GM12878 (cell line): ENCODE measurements around the gene SLC22A23. TPM values are rescaled to one million over a fixed set of nuclear protein-coding genes. Genes with fewer than 3 reads are reported as not detected.

Experiments
- ATAC-seq: fragments of 200-7000 bp; cut with Tn5 transposase; 3 replicates; pipeline ENCODE4 v1.9.1; 2020; ENCODE audit warnings: mild to moderate bottlenecking, moderate library complexity
- BruUV-seq: library from RNA; stranded (reverse); fragments of 400-500 nt; replicated peaks from 2 replicates; lab custom pipeline; 2021; lab: Mats Ljungman, UMichigan
- CTCF ChIA-PET: fragments of 300-600 bp; sonication (Branson Sonifier 250); formaldehyde crosslinking; extraction: SDS; loops from one replicate; lab custom pipeline; 2021; ENCODE audit warnings: inconsistent platforms; lab: Yijun Ruan, JAX
- POLR2A ChIA-PET: fragments of 350-600 bp; formaldehyde crosslinking; extraction: SDS; loops from one replicate; lab custom pipeline; 2021; ENCODE audit warnings: inconsistent platforms; lab: Charles Lee
- RAD21 ChIA-PET: fragments of 300-600 bp; sonication (Branson Sonifier 250); formaldehyde crosslinking; loops from one replicate; lab custom pipeline; 2023; ENCODE audit warnings: antibody characterized with exemption; ENCODE audit not compliant: unreplicated experiment; lab: Charles Lee
- SMC1A ChIA-PET: fragments of 300-600 bp; sonication (Branson Sonifier 250); formaldehyde crosslinking; loops from one replicate; lab custom pipeline; 2023; ENCODE audit not compliant: unreplicated experiment, uncharacterized antibody; lab: Charles Lee
- DNase-seq: peaks from one replicate; pipeline ENCODE4 v3.0.0-alpha.2; 2011; ENCODE audit warnings: low read depth, low spot score
- FAIRE-seq: peaks from 3 replicates; lab custom pipeline; 2011; peaks lifted over from hg19 to GRCh38; lab: Jason Lieb, UNC
- H2AFZ ChIP-seq: 2 replicates; pipeline ENCODE4 v1.6.0; 2011; ENCODE audit warnings: low read depth, low read length, control low read depth; ENCODE audit not compliant: control insufficient read depth
- H3K27ac ChIP-seq: 2 replicates; pipeline ENCODE4 v1.5.1; 2011; ENCODE audit warnings: control low read depth; ENCODE audit not compliant: control insufficient read depth, insufficient read depth
- H3K27me3 ChIP-seq, 2 experiments: replicated peaks in 1 of 2; 2 replicates each; pipeline versions ENCODE4 v1.6.0 to v1.6.1; 2011; ENCODE audit warnings: low read length in 1 of 2; ENCODE audit not compliant: control insufficient read depth in 2 of 2, insufficient read depth in 2 of 2
- H3K36me3 ChIP-seq, 2 experiments: 2 replicates each; pipeline ENCODE4 v1.5.1; 2011; ENCODE audit warnings: low read length in 1 of 2; ENCODE audit not compliant: control insufficient read depth in 2 of 2, insufficient read depth in 2 of 2
- H3K4me1 ChIP-seq: 2 replicates; pipeline ENCODE4 v1.6.1; 2011; ENCODE audit warnings: mild to moderate bottlenecking, low read length, moderate library complexity, mixed read lengths; ENCODE audit not compliant: control insufficient read depth, insufficient read depth
- H3K4me2 ChIP-seq: 2 replicates; pipeline ENCODE4 v1.6.0; 2011; ENCODE audit warnings: control low read depth; ENCODE audit not compliant: control insufficient read depth, insufficient read depth
- H3K4me3 ChIP-seq: fragments of 200-600 bp; sonication (generic); 2 replicates; pipeline ENCODE4 v1.5.1; 2016
- H3K79me2 ChIP-seq: 2 replicates; pipeline ENCODE4 v1.6.0; 2011; ENCODE audit warnings: low read length; ENCODE audit not compliant: control insufficient read depth, insufficient read depth
- H3K9ac ChIP-seq: 2 replicates; pipeline ENCODE4 v1.8.0; 2011; ENCODE audit warnings: low read length, control low read depth, mixed read lengths; ENCODE audit not compliant: control insufficient read depth, insufficient read depth
- H3K9me3 ChIP-seq: replicated peaks from 3 replicates; pipeline ENCODE4 v1.5.1; 2011; ENCODE audit warnings: mild to moderate bottlenecking, low read length; ENCODE audit not compliant: control insufficient read depth, insufficient read depth
- H4K20me1 ChIP-seq: 2 replicates; pipeline ENCODE4 v1.6.0; 2011; ENCODE audit not compliant: control insufficient read depth, insufficient read depth
- ATF2 ChIP-seq: IDR thresholded peaks from 2 replicates; pipeline ENCODE4 v1.6.1; 2012; ENCODE audit warnings: low read length, inconsistent platforms
- BMI1 ChIP-seq: fragments of 450-650 bp; IDR thresholded peaks from 2 replicates; pipeline ENCODE4 v1.6.1; 2016; ENCODE audit warnings: mild to moderate bottlenecking, moderate library complexity, borderline replicate concordance
- CEBPB ChIP-seq, 2 experiments: fragments of 150-350 bp in 1 of 2; IDR thresholded peaks; 2 replicates each; pipeline ENCODE4 v1.6.1; 2012 to 2014; ENCODE audit warnings: low read depth in 2 of 2, low read length in 2 of 2, borderline replicate concordance in 1 of 2, inconsistent platforms in 1 of 2
- ELK1 ChIP-seq: IDR thresholded peaks from 2 replicates; pipeline ENCODE4 v1.6.1; 2012; ENCODE audit warnings: low read depth, low read length, improper control_type of control experiment
- FOXM1 ChIP-seq: IDR thresholded peaks from 2 replicates; pipeline ENCODE4 v1.6.1; 2012; ENCODE audit warnings: low read depth, mild to moderate bottlenecking, inconsistent platforms, low read length, moderate library complexity
- HDAC2 ChIP-seq: fragments of 200-600 bp; sonication (generic); IDR thresholded peaks from 2 replicates; pipeline ENCODE4 v1.6.1; 2017
- HDAC6 ChIP-seq: fragments of 200-600 bp; sonication (generic); IDR thresholded peaks from one replicate; pipeline ENCODE4 v1.8.0; 2017; ENCODE audit warnings: antibody characterized with exemption; ENCODE audit not compliant: unreplicated experiment
- HDGF ChIP-seq: fragments of 450-650 bp; IDR thresholded peaks from 2 replicates; pipeline ENCODE4 v1.6.1; 2016; ENCODE audit warnings: antibody characterized with exemption
- IKZF1 ChIP-seq: fragments of 450-650 bp; conservative IDR thresholded peaks from 2 replicates; pipeline ENCODE4 v1.6.1; 2017; ENCODE audit warnings: antibody characterized with exemption, mild to moderate bottlenecking
- KDM1A ChIP-seq: fragments of 200-600 bp; sonication (generic); IDR thresholded peaks from 2 replicates; pipeline ENCODE4 v1.6.1; 2016; ENCODE audit warnings: borderline replicate concordance
- MXI1 ChIP-seq: fragments of 150-350 bp; IDR thresholded peaks from 2 replicates; pipeline ENCODE4 v1.6.1; 2011; ENCODE audit warnings: low read depth, mild to moderate bottlenecking, inconsistent platforms, low read length, improper control_type of control experiment
- NFYB ChIP-seq: IDR thresholded peaks from 2 replicates; pipeline ENCODE4 v1.6.1; 2011; ENCODE audit warnings: low read depth, mild to moderate bottlenecking, low read length, improper control_type of control experiment, moderate library complexity; ENCODE audit not compliant: insufficient read depth
- NR2C1 ChIP-seq: fragments of 450-650 bp; IDR thresholded peaks from 2 replicates; pipeline ENCODE4 v1.6.1; 2017; ENCODE audit warnings: antibody characterized with exemption, mild to moderate bottlenecking, moderate library complexity
- SREBF2 ChIP-seq: IDR thresholded peaks from 2 replicates; pipeline ENCODE4 v1.6.1; 2012; ENCODE audit warnings: mild to moderate bottlenecking, low read length
- ZBTB11 ChIP-seq: fragments of 450-650 bp; formaldehyde crosslinking; IDR thresholded peaks from 2 replicates; pipeline ENCODE4 v1.5.0; 2022; ENCODE audit warnings: mild to moderate bottlenecking, missing genetic modification characterization
- ZNF217 ChIP-seq: fragments of 450-650 bp; IDR thresholded peaks from 2 replicates; pipeline ENCODE4 v1.6.1; 2017; ENCODE audit warnings: antibody characterized with exemption, mild to moderate bottlenecking
- WGBS: methylation state at CpG from one replicate; pipeline ENCODE4 v1.1.6; 2016; ENCODE audit warnings: low lambda C conversion rate; ENCODE audit not compliant: insufficient replicate concordance, insufficient coverage; ENCODE audit errors: missing lambda C conversion rate; 5-methylcytosine and 5-hydroxymethylcytosine counted together
- in situ Hi-C: fragments of 300-500 bp; cut with MboI; formaldehyde crosslinking; loops from 9 replicates; pipeline ENCODE4 v1.14.3; 2018; ENCODE audit warnings: mixed read lengths
- intact Hi-C: fragments of 100-400 bp; cut with micrococcal nuclease; formaldehyde crosslinking; loops from one replicate; pipeline ENCODE4 v1.14.2; 2022; ENCODE audit not compliant: unreplicated experiment
- polyA plus RNA-seq, 11 experiments: library from polyadenylated mRNA; depleted of rRNA in 4 of 11; unstranded in 6 of 11; stranded (reverse) in 5 of 11; fragments of >200 nt; fragmentation: Nextera tagmentation in 4 of 11; fragmentation: Illumina TruSeq in 1 of 11; extraction: Ambion mirVana in 4 of 11; extraction: Trizol in 1 of 11; gene quantifications; 1 replicate in 1 of 11; 2 replicates in 10 of 11; pipeline versions ENCODE4 v1.2.1 to v1.2.3, GENCODE V29; 2011 to 2016; ENCODE audit warnings: inconsistent platforms in 2 of 11, missing spikeins in 2 of 11, low read depth in 1 of 11
- total RNA-seq, 4 experiments: library from RNA; depleted of rRNA in 3 of 4; stranded (reverse); fragments of >200 nt in 3 of 4; fragmentation: Illumina TruSeq in 1 of 4; extraction: Trizol in 1 of 4; gene quantifications; 2 replicates each; pipeline versions ENCODE4 v1.2.1 to v1.2.3, GENCODE V29; 2013 to 2021

Gene SLC22A23
- total and polyA plus RNA-seq, 10 of the 15 experiments (the other 5 are each of a cell fraction or from before 2014, with no cell fraction given), result 0.20 to 2.4 (median 0.74) TPM

- TF ChIP-seq ZBTB11 (no peak), SREBF2 (no peak), HDAC2 (no peak), HDAC6 (no peak), NR2C1 (no peak), MXI1 (no peak), FOXM1 (no peak)
Observed at GRCh38 chr6:3337521-3338350, 119.1 kb downstream of the SLC22A23 start (continued).

GRCh38 chr6:3336859-3337515 is 119.9 kb downstream of the SLC22A23 start:
- FAIRE-seq, result no peak
- POLR2A ChIA-PET, result interaction anchor here (0.6 to 3.3 kb wide), 10 partner anchors 10 to 46 kb away, joined by 3 to 10 read pairs (median 5); no protein-coding TSS in a partner anchor
- CTCF ChIA-PET, result interaction anchor here (0.6 to 3.7 kb wide), 6 partner anchors 10 to 78 kb away, joined by 3 to 20 read pairs (median 4); no protein-coding TSS in a partner anchor
- TF ChIP-seq ATF2, result no peak
- no peak for TF ChIP-seq NFYB
- TF ChIP-seq ZNF217, result no peak
- TF ChIP-seq CEBPB (IDR thresholded peaks at IDR 0.05; ENCODE audit: borderline replicate concordance in 1 of 2, low read depth in 2 of 2, low read length in 2 of 2), result no peak
- TF ChIP-seq IKZF1, result no peak
- TF ChIP-seq HDGF, result no peak
- TF ChIP-seq ELK1, result no peak
- TF ChIP-seq BMI1, result no peak
- TF ChIP-seq KDM1A, result no peak

More at GRCh38 chr6:3336859-3337515, 119.9 kb downstream of the SLC22A23 start:
- BruUV-seq, result no TSS peak
- SMC1A ChIA-PET, result interaction anchor here (0.6 to 3.3 kb wide), 12 partner anchors 9 to 468 kb away, joined by 3 to 21 read pairs (median 4); no protein-coding TSS in a partner anchor
- no peaks in the 10 kb centered on the region for H3K9me3 ChIP-seq
- RAD21 ChIA-PET, result interaction anchor here (0.6 to 4.0 kb wide), 11 partner anchors 9 to 112 kb away, joined by 3 to 24 read pairs (median 4); no protein-coding TSS in a partner anchor
- ATAC-seq (no peak), DNase-seq (no peak)
- no peaks in the 10 kb centered on the region for H3K27me3 ChIP-seq
- in situ Hi-C loops, result no loop called here
- no peak overlapping the region for H2AFZ ChIP-seq
- peaks cover 27% of the 10 kb centered on the region for H3K4me1 ChIP-seq
- H3K4me2 ChIP-seq, result no peak overlapping the region
- WGBS, result 59% methylated on average over 5 of the region's 5 CpGs
- no peaks in the 10 kb centered on the region for H3K36me3 ChIP-seq
- no peaks in the 10 kb centered on the region for H4K20me1 ChIP-seq
- H3K79me2 ChIP-seq, result no peaks in the 10 kb centered on the region
- intact Hi-C loops, result no loop called here
- no peak overlapping the region for H3K27ac ChIP-seq
- no peak overlapping the region for H3K9ac ChIP-seq
- H3K4me3 ChIP-seq, result no peak overlapping the region
